ENCODE measurements around the gene UVRAG.

Gene UVRAG

DNA sequence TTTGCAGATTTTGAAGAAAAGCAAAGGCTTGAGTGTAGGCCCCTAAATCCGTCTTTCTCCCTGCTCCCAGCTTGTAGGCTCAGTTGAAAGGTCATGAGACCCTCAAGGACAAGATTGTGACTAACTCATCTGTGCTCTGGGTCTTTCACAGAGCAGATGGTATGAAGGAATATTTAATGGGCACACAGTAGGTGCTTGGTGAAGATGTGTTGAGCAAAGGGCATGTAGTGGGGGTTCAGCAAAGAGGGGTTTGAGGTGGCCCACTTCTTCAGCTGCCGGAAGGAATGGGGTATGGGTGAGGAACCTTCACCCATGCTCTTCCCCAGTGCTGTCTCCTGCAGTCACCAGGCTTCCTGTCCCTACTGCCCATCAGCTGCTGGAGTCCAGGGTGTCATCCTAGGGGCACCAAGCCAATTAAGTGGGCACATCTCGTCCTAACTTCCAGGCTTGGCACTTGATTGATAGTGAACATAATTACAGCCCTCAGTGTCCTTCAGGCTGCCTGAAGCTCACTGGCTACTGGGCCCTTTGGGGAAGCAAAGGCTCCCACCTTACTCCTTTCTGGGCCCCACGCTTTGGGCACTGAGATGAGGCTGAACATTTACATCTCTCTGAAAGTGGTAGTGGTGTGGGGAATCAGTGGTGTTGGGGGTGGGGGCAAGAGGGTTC, 31.5 kb upstream of the UVRAG start:
- no peak for DNase-seq (ENCODE audit: low read depth in 2 of 2, low spot score in 1 of 2)

- no peak for DNase-seq (ENCODE audit: low read depth in 2 of 2, low spot score in 1 of 2)
Measured at GRCh38 chr11:75784085-75784478, 30.9 kb upstream of the UVRAG start.

DNA sequence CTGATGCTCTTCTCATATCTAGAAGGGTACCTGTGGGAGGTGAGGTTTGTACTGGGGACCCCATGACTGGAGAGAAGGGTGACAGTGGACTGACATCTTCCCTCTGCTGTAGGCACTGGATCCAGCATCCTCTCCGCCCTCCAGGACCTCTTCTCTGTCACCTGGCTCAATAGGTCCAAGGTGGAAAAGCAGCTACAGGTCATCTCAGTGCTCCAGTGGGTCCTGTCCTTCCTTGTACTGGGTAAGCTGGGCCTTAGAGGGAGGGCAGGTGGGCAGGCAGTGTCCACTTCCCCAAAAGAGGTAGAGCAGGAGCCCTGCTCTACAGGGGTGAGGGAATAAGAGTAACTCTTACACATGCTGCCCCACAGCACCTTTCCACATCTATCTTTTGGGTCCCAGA, 30.5 kb upstream of the UVRAG start:
- DNase-seq (ENCODE audit: low read depth in 2 of 2, low spot score in 1 of 2), result no peak

- DNase-seq (ENCODE audit: low read depth in 2 of 2, low spot score in 1 of 2), result no peak
Measured at GRCh38 chr11:75785187-75785586, 29.8 kb upstream of the UVRAG start.

DNA sequence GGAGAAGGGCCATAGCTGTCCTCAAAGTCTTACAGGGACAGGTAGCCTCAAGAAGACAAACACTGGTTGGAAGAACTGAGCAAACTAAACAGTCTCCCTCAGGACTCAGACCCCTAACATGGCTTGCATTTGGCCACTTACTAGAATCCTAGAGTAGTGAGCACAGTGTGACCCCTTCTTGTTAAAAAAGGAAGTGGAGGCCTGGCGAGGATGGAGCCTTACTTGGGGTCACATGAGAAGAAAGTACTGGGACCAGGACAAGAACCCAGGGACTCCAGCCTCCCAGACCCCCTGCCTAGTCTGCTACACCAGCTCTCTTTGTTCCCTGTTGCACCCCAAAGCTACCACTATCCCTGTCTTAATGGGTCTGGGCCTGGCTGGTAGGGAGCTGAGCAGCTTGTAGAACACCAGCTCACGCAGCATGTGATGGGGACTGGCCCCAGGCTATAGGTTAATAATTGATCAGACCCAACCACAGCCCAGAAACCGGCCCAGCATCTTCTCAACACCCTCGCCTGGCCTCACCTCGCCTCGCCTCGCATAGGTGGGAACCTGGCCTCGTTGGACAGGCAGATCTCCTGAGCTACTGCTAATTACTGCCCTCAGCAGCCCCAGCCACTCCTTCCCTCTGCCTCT, 28.8 kb upstream of the UVRAG start:
- no peak for DNase-seq (ENCODE audit: low read depth in 2 of 2, low spot score in 1 of 2)

GRCh38 chr11:75789521-75789920, 25.5 kb upstream of the UVRAG start:
- DNase-seq (ENCODE audit: low read depth in 2 of 2, low spot score in 1 of 2), result no peak

GRCh38 chr11:75790986-75791385, 24.0 kb upstream of the UVRAG start:
- no peak for DNase-seq (ENCODE audit: low read depth in 2 of 2, low spot score in 1 of 2)

GRCh38 chr11:75792127-75792731, 22.8 kb upstream of the UVRAG start:
- no peak for DNase-seq (ENCODE audit: low read depth in 2 of 2, low spot score in 1 of 2)

DNA sequence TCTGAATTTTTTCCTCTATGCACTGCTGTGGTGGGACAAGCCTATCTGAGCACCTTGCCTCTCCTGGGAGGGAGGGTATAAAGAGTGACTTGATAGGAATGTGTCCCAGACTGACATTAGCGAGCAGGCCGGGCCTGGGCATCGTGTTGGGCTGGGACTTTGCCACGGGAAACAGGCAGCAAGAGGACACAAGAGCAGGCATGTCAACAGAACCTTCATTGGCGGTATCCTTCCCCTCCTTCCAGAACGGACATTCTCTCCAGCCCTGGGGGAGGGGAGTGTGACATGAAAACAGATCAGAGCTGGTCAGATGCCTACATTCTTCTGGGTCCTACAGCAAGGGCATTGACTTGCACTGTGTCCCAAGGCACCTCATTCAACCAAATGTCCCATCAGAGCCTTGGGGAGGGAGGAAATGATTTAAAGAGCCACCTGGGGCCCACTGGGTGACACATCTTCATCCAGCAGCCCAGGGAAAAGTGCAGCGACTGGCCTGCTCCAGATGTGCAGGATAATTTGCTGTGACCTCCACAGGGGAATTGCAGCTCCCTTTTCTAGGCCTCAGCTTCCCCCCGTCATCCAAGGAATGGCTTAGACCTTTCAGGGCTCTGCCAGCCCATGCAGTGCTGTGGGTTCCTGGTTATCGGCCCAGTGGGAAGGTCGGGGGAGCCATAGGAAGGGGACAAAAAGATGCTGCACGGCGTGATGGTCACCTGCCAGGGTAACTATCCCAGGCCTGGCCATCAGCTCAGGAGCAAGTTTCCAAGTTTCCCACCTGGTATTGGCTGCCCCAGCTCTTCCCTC, 21.8 kb upstream of the UVRAG start:
- DNase-seq (ENCODE audit: low read depth in 2 of 2, low spot score in 1 of 2), result no peak

GRCh38 chr11:75793966-75794365, 21.0 kb upstream of the UVRAG start:
- no peak for DNase-seq (ENCODE audit: low read depth in 2 of 2, low spot score in 1 of 2)

DNA sequence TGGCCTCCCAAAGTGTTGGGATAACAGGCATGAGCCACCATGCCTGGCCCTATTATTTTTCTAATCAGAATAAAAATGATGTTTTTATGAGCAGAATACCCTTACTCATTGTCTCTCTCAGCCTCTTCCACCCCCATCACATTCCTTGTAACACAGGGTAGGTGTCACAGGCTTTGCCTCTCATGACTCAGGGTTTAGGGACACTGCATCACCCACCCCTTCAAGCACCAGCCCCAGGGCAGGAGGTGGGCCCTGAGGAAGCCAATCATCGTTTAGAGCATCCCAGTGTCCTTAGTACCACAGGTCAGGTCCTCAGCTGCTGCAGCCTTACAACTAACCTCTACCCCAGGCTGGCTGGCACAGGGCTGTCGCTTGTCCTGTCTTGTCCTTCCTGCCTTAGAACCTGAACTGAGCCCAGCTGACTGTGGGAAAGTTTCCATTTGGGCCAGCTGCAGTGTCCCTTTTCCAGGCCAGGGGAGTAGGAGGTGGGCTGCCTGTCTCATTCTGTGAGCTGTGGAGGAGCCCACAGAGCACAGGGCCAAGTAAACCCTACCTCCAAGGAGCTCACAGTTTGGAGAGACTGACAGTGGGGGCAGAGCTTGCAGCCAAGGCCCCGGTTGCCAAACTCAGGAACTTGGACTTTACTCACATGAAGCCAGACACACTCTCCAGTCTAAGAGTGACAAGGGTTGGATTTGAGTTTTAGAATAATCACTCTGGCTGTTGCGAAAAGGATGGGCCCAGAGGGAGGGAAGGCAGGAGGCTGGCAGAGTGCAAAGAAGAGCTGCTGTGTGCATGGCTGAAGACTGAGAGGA, 19.5 kb upstream of the UVRAG start:
- DNase-seq (ENCODE audit: low read depth in 2 of 2, low spot score in 1 of 2), result no peak

- no peak for DNase-seq (ENCODE audit: low read depth in 2 of 2, low spot score in 1 of 2)
Measured at GRCh38 chr11:75796091-75796435, 18.9 kb upstream of the UVRAG start.

DNA sequence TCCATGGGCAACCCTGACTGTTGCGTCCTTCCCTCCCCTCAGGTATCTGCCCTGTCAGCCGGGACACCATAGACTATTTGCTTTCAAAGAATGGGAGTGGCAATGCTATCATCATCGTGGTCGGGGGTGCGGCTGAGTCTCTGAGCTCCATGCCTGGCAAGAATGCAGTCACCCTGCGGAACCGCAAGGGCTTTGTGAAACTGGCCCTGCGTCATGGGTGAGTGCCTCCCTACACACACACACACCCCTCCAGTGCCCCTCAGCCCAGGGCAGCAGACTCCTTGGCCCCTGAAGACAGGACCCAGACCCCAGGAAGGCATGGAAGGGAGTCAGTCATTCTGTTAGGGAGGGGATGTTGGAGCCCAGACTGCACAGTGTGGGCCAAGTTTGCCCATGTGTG, 17.9 kb upstream of the UVRAG start:
- no peak for DNase-seq (ENCODE audit: low read depth in 2 of 2, low spot score in 1 of 2)

GRCh38 chr11:75797792-75798191, 17.2 kb upstream of the UVRAG start:
- DNase-seq (ENCODE audit: low read depth in 2 of 2, low spot score in 1 of 2), result no peak

- DNase-seq (ENCODE audit: low read depth in 2 of 2, low spot score in 1 of 2), result no peak
Measured at GRCh38 chr11:75800136-75800675, 14.8 kb upstream of the UVRAG start.

DNA sequence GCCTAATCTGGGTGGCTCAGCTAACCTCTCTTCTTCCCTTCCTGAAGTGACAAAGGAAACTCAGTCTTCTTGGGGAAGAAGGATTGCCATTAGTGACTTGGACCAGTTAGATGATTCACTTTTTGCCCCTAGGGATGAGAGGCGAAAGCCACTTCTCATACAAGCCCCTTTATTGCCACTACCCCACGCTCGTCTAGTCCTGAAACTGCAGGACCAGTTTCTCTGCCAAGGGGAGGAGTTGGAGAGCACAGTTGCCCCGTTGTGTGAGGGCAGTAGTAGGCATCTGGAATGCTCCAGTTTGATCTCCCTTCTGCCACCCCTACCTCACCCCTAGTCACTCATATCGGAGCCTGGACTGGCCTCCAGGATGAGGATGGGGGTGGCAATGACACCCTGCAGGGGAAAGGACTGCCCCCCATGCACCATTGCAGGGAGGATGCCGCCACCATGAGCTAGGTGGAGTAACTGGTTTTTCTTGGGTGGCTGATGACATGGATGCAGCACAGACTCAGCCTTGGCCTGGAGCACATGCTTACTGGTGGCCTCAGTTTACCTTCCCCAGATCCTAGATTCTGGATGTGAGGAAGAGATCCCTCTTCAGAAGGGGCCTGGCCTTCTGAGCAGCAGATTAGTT, 14.2 kb upstream of the UVRAG start:
- no peak for DNase-seq (ENCODE audit: low read depth in 2 of 2, low spot score in 1 of 2)

DNA sequence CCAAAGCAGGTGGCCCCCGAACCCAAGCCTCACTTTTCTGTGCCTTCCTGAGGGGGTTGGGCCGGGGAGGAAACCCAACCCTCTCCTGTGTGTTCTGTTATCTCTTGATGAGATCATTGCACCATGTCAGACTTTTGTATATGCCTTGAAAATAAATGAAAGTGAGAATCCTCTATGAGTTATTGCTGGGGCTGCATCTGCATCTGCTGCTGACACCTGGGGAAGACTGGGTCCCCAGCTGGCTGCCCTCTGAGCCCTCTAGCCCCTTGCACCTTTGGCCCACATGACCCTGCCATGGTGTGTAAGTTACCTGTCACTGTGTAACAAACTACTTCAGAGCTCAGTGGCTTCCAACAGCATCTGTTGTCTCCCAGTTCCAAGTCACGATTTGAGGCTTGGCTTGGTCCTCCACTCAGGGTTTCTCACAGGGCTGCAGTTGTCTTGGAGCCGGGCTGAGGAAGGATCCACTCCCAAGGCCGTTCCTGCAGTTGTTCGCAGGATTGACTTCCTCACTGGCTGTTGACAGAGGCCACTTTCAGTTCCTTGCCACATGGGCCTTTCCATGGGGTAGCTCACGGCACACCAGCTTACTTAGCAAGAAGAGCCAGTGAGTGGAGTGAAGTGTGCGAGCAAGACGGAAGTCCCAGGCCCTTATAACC, 13.5 kb upstream of the UVRAG start:
- no peak for DNase-seq (ENCODE audit: low read depth in 2 of 2, low spot score in 1 of 2)

GRCh38 chr11:75802021-75802912, 12.7 kb upstream of the UVRAG start:
- DNase-seq (ENCODE audit: low read depth in 2 of 2, low spot score in 1 of 2), result no peak

Data from stimulated activated CD8-positive, alpha-beta memory T cell treated with anti-CD3 and anti-CD28 coated beads, Interleukin-4, amount 100 ng/mL, for 4 hours (primary cell).